Liver (tissue), 3 donors: Measurements from ENCODE around the gene PAGE2B.

Source experiments
- EGR1 ChIP-seq, 2 donors: IDR thresholded peaks; 2 replicates each; pipeline ENCODE4 v1.6.1; 2016 to 2018; ENCODE audit warnings: antibody characterized with exemption in 2 of 2, low read depth in 2 of 2
- FOXA1 ChIP-seq: IDR thresholded peaks from 2 replicates; pipeline ENCODE4 v1.6.1; 2016; ENCODE audit warnings: antibody characterized with exemption
- GABPA ChIP-seq, 2 donors: IDR thresholded peaks in 1 of 2; conservative IDR thresholded peaks in 1 of 2; 2 replicates each; pipeline ENCODE4 v1.6.1; 2016; ENCODE audit warnings: antibody characterized with exemption in 2 of 2, mild to moderate bottlenecking in 1 of 2, moderate library complexity in 1 of 2
- HNF4A ChIP-seq, 2 donors: conservative IDR thresholded peaks; 2 replicates each; pipeline ENCODE4 v1.6.1; 2016; ENCODE audit warnings: antibody characterized with exemption in 2 of 2, mild to moderate bottlenecking in 2 of 2
- HNF4G ChIP-seq: IDR thresholded peaks from 2 replicates; pipeline ENCODE4 v1.6.1; 2016; ENCODE audit warnings: antibody characterized with exemption
- JUND ChIP-seq, 2 donors: IDR thresholded peaks; 2 replicates each; pipeline ENCODE4 v1.6.1; 2016; ENCODE audit warnings: antibody characterized with exemption in 2 of 2
- RAD21 ChIP-seq, 2 donors: IDR thresholded peaks; 2 replicates each; pipeline ENCODE4 v1.6.1; 2016; ENCODE audit warnings: antibody characterized with exemption in 2 of 2, mild to moderate bottlenecking in 2 of 2
- SP1 ChIP-seq: IDR thresholded peaks from 2 replicates; pipeline ENCODE4 v1.6.1; 2018; ENCODE audit warnings: antibody characterized with exemption, mild to moderate bottlenecking
- TAF1 ChIP-seq: conservative IDR thresholded peaks from 2 replicates; pipeline ENCODE4 v1.6.1; 2016; ENCODE audit warnings: antibody characterized with exemption, mild to moderate bottlenecking
- YY1 ChIP-seq: IDR thresholded peaks from 2 replicates; pipeline ENCODE4 v1.6.1; 2016; ENCODE audit warnings: antibody characterized with exemption, mild to moderate bottlenecking
- TF ChIP-seq, protein P1 (sequence below): IDR thresholded peaks from 2 replicates; pipeline ENCODE4 v1.6.1; 2016; ENCODE audit warnings: antibody characterized with exemption
- TF ChIP-seq, protein P2 (sequence below): fragments of 150-350 bp; IDR thresholded peaks from 2 replicates; pipeline ENCODE4 v1.5.1; 2017; ENCODE audit warnings: improper control_type of control experiment, low read depth, low read length; ENCODE audit not compliant: missing input control
- TF ChIP-seq, protein P3 (sequence below): IDR thresholded peaks from 2 replicates; pipeline ENCODE4 v1.6.1; 2016; ENCODE audit warnings: antibody characterized with exemption, mild to moderate bottlenecking
- TF ChIP-seq, protein P4 (sequence below): IDR thresholded peaks from 2 replicates; pipeline ENCODE4 v1.6.1; 2016; ENCODE audit warnings: antibody characterized with exemption
- donor health status: healthy.
- donor health status: healthy.

DNA sequence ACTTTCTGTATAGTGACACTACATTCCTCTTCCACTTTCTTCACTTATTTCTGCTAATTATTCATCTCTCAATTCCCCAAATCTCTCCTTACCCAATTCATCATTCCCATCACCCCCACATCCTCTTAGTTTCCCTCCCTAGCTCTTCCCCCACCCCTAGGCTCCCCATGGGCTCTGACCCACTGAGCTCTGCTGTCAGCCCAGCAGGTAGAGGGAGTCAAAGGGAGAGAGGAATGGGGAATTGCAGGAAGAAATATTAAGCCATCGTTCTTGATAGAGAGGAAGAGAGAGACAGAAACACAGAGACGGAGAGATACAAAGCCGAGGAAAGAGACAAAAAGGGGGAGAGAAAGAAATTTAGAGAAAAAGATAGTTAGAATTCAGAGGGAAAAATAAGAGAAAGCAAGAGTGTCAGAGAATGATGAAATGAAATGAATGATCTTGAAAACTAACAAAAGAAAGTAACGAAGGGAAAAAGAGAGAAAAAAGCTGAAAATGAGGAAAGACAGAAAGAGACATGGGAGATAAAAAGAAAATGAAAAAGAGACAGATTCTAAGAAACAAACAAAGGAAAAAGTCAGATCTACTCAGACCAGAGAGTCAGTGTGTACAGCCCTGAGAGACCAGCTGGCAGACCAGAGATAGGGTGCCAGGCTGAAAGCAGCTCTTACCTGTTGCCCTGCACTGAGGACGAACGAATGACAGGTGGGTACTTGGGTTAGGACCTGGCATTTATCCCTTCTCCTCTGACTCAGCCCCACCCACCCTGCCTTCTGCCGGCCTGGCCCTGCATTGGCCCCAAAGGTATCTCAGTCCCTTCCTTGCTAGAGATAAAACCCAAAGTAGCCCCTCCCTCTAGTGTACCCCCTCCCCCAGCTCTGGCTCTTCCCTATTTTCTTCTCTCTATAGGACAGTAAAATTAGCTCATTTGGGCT is 44.3 kb upstream of the PAGE2B start, which contains the start of gene ALAS2:
- TF ChIP-seq, protein P1, sequence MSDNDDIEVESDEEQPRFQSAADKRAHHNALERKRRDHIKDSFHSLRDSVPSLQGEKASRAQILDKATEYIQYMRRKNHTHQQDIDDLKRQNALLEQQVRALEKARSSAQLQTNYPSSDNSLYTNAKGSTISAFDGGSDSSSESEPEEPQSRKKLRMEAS: no peak
- TF ChIP-seq, protein P2, sequence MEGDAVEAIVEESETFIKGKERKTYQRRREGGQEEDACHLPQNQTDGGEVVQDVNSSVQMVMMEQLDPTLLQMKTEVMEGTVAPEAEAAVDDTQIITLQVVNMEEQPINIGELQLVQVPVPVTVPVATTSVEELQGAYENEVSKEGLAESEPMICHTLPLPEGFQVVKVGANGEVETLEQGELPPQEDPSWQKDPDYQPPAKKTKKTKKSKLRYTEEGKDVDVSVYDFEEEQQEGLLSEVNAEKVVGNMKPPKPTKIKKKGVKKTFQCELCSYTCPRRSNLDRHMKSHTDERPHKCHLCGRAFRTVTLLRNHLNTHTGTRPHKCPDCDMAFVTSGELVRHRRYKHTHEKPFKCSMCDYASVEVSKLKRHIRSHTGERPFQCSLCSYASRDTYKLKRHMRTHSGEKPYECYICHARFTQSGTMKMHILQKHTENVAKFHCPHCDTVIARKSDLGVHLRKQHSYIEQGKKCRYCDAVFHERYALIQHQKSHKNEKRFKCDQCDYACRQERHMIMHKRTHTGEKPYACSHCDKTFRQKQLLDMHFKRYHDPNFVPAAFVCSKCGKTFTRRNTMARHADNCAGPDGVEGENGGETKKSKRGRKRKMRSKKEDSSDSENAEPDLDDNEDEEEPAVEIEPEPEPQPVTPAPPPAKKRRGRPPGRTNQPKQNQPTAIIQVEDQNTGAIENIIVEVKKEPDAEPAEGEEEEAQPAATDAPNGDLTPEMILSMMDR: no peak
- TF ChIP-seq, protein P3, sequence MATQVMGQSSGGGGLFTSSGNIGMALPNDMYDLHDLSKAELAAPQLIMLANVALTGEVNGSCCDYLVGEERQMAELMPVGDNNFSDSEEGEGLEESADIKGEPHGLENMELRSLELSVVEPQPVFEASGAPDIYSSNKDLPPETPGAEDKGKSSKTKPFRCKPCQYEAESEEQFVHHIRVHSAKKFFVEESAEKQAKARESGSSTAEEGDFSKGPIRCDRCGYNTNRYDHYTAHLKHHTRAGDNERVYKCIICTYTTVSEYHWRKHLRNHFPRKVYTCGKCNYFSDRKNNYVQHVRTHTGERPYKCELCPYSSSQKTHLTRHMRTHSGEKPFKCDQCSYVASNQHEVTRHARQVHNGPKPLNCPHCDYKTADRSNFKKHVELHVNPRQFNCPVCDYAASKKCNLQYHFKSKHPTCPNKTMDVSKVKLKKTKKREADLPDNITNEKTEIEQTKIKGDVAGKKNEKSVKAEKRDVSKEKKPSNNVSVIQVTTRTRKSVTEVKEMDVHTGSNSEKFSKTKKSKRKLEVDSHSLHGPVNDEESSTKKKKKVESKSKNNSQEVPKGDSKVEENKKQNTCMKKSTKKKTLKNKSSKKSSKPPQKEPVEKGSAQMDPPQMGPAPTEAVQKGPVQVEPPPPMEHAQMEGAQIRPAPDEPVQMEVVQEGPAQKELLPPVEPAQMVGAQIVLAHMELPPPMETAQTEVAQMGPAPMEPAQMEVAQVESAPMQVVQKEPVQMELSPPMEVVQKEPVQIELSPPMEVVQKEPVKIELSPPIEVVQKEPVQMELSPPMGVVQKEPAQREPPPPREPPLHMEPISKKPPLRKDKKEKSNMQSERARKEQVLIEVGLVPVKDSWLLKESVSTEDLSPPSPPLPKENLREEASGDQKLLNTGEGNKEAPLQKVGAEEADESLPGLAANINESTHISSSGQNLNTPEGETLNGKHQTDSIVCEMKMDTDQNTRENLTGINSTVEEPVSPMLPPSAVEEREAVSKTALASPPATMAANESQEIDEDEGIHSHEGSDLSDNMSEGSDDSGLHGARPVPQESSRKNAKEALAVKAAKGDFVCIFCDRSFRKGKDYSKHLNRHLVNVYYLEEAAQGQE: no peak
- no peak for TF ChIP-seq JUND (IDR thresholded peaks at IDR 0.05)
- TF ChIP-seq GABPA (IDR thresholded peaks at IDR 0.05 in 1 of 2, conservative IDR thresholded peaks at IDR 0.05 in 1 of 2): no peak
- TF ChIP-seq, protein P4, sequence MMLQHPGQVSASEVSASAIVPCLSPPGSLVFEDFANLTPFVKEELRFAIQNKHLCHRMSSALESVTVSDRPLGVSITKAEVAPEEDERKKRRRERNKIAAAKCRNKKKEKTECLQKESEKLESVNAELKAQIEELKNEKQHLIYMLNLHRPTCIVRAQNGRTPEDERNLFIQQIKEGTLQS: no peak
- TF ChIP-seq RAD21 (IDR thresholded peaks at IDR 0.05): no peak
- no peak for TF ChIP-seq TAF1
- no peak for TF ChIP-seq SP1
- TF ChIP-seq YY1: no peak
- TF ChIP-seq HNF4G: no peak
- TF ChIP-seq FOXA1: no peak
- no peak for TF ChIP-seq EGR1 (IDR thresholded peaks at IDR 0.05; ENCODE audit: low read depth in 2 of 2)
- TF ChIP-seq HNF4A (conservative IDR thresholded peaks at IDR 0.05): no peak
